Measurements from ENCODE around the gene TPST2.

The TPST2 gene

DNA sequence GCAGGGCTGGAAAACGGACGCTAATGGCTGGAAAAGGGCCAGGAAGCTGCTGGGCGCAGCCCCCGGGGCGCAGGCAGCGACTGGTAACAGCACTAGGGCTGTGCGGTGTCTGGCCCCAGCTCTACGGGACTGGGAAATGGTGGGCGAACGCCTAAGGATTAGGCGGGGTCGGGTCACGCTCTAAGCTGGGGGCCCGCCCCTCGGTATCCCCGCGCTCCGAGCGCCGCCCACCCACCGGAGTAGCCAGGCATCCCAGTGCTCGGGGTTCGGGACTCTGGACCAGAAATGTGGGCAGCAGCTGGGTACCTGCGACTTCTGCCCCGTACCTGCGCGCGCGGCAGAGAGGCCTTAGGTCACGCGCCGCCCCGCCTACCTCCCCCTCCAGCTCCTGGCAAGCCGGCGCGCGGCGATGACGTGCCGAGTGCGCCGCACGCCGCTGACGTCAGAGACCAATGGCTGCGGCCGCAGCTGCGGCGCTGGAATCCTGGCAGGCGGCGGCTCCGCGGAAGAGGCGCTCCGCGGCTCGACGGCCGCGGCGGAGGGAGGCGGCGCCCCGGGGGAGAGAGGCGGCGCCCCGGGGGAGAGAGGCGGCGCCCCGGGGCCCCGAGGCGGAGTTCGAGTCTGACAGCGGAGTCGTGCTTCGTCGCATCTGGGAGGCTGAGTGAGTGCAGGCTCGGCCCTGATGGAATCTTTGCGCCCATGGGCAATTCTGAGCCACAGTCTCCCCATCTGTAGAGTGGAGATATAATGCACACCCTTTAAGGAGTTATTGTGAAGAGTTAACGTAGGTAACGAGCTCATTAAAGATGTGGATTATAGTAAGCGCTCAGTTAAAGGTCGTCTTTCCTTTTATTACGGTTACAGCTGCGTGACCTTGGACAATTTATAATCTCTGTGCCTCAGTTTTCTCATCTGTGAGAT is 106.2 kb downstream of the TPST2 start, which contains the start of the genes HPS4 and SRRD:
TSS of gene HPS4 (minus strand) at position 345 of the 921 bp plus-strand sequence. CDS start 2,021 bp downstream, outside the sequence.
TSS of gene SRRD (plus strand) at position 439 of the 921 bp plus-strand sequence. CDS start at position 453, 14 bp downstream.
- H3K9me3 ChIP-seq (ENCODE audit: insufficient read depth, low read length) = no peaks in the 10 kb centered on the region
- H3K27ac ChIP-seq (ENCODE audit: low read length) = peak within 1 kb of the TSS; percentile 65
- H2AFZ ChIP-seq (ENCODE audit: low read depth, low read length) = peak within 1 kb of the TSS; percentile 68
- 0 out of 2 replicates have a peak, but pooled peaks cover 4% of the 10 kb centered on the region for H4K20me1 ChIP-seq (ENCODE audit: insufficient read depth, low read length)
- H3K79me2 ChIP-seq (ENCODE audit: low read length) = peaks cover 63% of the 10 kb centered on the region
- H3K4me2 ChIP-seq (ENCODE audit: low read length) = peak within 1 kb of the TSS; percentile 96
- H3K4me3 ChIP-seq (ENCODE audit: low read length) = peak within 1 kb of the TSS; percentile 87
- H3K36me3 ChIP-seq (replicated peaks; ENCODE audit: low read depth, low read length) = peaks cover 21% of the 10 kb centered on the region
- no peaks in the 10 kb centered on the region for H3K27me3 ChIP-seq (ENCODE audit: low read depth, low read length)
- TF ChIP-seq, protein P1, sequence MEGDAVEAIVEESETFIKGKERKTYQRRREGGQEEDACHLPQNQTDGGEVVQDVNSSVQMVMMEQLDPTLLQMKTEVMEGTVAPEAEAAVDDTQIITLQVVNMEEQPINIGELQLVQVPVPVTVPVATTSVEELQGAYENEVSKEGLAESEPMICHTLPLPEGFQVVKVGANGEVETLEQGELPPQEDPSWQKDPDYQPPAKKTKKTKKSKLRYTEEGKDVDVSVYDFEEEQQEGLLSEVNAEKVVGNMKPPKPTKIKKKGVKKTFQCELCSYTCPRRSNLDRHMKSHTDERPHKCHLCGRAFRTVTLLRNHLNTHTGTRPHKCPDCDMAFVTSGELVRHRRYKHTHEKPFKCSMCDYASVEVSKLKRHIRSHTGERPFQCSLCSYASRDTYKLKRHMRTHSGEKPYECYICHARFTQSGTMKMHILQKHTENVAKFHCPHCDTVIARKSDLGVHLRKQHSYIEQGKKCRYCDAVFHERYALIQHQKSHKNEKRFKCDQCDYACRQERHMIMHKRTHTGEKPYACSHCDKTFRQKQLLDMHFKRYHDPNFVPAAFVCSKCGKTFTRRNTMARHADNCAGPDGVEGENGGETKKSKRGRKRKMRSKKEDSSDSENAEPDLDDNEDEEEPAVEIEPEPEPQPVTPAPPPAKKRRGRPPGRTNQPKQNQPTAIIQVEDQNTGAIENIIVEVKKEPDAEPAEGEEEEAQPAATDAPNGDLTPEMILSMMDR (IDR thresholded peaks at IDR 0.05; ENCODE audit: low read depth, low read length) = no peak
- TF ChIP-seq EZH2phosphoT487 (IDR thresholded peaks at IDR 0.05; ENCODE audit: low read depth) = no peak
- H3K4me1 ChIP-seq (ENCODE audit: low read length) = peaks cover 53% of the 10 kb centered on the region
- peak within 1 kb of the TSS; percentile 87 for H3K9ac ChIP-seq (ENCODE audit: low read length)

DNA sequence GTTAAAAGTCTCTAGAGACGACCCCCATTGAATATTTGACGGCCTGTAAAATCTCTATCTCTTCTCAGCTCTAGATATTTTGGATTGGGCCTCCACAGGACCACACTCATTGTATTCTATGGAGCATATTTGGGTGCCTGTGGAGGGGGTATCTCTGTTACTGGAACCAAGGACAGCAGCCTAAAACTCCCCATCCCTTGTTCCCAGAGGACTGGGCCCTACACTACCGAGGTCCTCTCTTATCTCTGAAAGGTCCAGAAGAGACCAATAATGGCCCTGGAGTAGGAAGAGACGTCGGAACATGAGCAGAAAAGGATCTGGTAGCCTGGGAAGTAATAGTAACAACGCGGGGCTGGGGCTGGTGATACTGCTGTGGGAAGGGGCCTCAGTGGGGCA is 106.9 kb downstream of the TPST2 start:
- Histone ChIP-seq H3K79me2 (ENCODE audit: low read length) (peaks cover 64% of the 10 kb centered on the region), H3K9ac (ENCODE audit: low read length) (peak overlapping the region; percentile 87), H3K4me1 (ENCODE audit: low read length) (peaks cover 53% of the 10 kb centered on the region), H3K27ac (ENCODE audit: low read length) (peak overlapping the region; percentile 65), H3K4me3 (ENCODE audit: low read length) (peak overlapping the region; percentile 87), H4K20me1 (ENCODE audit: insufficient read depth, low read length) (0 out of 2 replicates have a peak, but pooled peaks cover 4% of the 10 kb centered on the region), H3K36me3 (replicated peaks; ENCODE audit: low read depth, low read length) (peaks cover 14% of the 10 kb centered on the region), H3K9me3 (ENCODE audit: insufficient read depth, low read length) (no peaks in the 10 kb centered on the region), H3K4me2 (ENCODE audit: low read length) (peak overlapping the region; percentile 92), H2AFZ (ENCODE audit: low read depth, low read length) (peak overlapping the region; percentile 68; the same call in 1 of the 2 replicates), H3K27me3 (ENCODE audit: low read depth, low read length) (no peaks in the 10 kb centered on the region)
- TF ChIP-seq, protein P1 (IDR thresholded peaks at IDR 0.05; ENCODE audit: low read depth, low read length) = no peak
- no peak for TF ChIP-seq EZH2phosphoT487 (IDR thresholded peaks at IDR 0.05; ENCODE audit: low read depth)

DNA sequence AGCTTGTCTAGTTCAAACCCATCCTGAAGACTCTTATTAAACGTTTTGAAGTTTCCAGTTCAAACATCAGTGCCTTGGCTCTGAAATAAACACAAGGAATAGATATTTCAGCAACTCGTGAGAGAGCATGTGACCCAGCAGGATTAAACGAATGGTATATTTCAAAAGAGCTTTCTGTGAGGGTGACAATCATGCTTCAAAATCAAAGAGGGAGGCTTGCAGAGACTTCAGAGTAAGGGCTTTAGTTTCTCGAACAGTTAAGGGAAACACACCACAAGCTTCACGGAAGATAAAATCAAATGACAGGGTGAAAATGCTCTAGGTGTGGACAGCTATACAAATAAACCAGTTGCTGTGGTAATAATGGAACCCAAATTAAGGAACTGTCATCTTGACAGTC is 107.8 kb downstream of the TPST2 start:
- Histone ChIP-seq H3K4me2 (ENCODE audit: low read length) (peak overlapping the region; percentile 92), H3K9ac (ENCODE audit: low read length) (0 out of 2 replicates have a peak overlapping the region, but pooled peaks have one; percentile 87), H3K4me3 (ENCODE audit: low read length) (peak overlapping the region; percentile 87), H3K79me2 (ENCODE audit: low read length) (peaks cover 69% of the 10 kb centered on the region), H4K20me1 (ENCODE audit: insufficient read depth, low read length) (0 out of 2 replicates have a peak, but pooled peaks cover 4% of the 10 kb centered on the region), H3K4me1 (ENCODE audit: low read length) (peaks cover 53% of the 10 kb centered on the region), H2AFZ (ENCODE audit: low read depth, low read length) (no peak overlapping the region), H3K27ac (ENCODE audit: low read length) (peak overlapping the region; percentile 65), H3K27me3 (ENCODE audit: low read depth, low read length) (no peaks in the 10 kb centered on the region), H3K9me3 (ENCODE audit: insufficient read depth, low read length) (no peaks in the 10 kb centered on the region), H3K36me3 (replicated peaks; ENCODE audit: low read depth, low read length) (peaks cover 18% of the 10 kb centered on the region)
- no peak for TF ChIP-seq EZH2phosphoT487 (IDR thresholded peaks at IDR 0.05; ENCODE audit: low read depth)
- TF ChIP-seq, protein P1 (IDR thresholded peaks at IDR 0.05; ENCODE audit: low read depth, low read length) = no peak

DNA sequence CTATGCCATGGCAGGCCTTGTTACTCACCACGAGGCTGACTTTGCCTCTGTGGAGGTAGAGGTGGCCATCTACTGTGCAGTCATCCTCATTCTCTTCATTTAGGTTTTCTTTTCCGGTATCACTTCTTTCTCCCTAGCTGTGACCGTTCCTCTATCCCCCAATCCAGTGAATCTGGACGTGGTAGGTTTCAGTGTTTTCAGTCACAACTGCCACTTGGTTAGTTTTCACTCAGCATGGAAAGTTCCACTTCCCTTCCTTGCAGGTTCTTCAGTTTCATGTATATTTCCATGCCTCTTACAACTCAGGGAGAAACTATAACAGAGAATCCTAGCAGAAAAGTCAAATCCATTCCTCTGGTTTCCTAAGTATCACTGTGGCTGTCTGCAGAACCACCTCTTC is 108.2 kb downstream of the TPST2 start:
- TF ChIP-seq, protein P1 (IDR thresholded peaks at IDR 0.05; ENCODE audit: low read depth, low read length) = no peak
- no peak for TF ChIP-seq EZH2phosphoT487 (IDR thresholded peaks at IDR 0.05; ENCODE audit: low read depth)
- Histone ChIP-seq H3K4me2 (ENCODE audit: low read length) (peak overlapping the region; percentile 92), H3K9ac (ENCODE audit: low read length) (peak overlapping the region; percentile 13; the same call in 1 of the 2 replicates), H3K4me1 (ENCODE audit: low read length) (peaks cover 53% of the 10 kb centered on the region), H3K79me2 (ENCODE audit: low read length) (peaks cover 69% of the 10 kb centered on the region), H3K27me3 (ENCODE audit: low read depth, low read length) (no peaks in the 10 kb centered on the region), H3K4me3 (ENCODE audit: low read length) (peak overlapping the region; percentile 87), H3K27ac (ENCODE audit: low read length) (peak overlapping the region; percentile 65), H4K20me1 (ENCODE audit: insufficient read depth, low read length) (0 out of 2 replicates have a peak, but pooled peaks cover 4% of the 10 kb centered on the region), H3K36me3 (replicated peaks; ENCODE audit: low read depth, low read length) (peaks cover 23% of the 10 kb centered on the region), H3K9me3 (ENCODE audit: insufficient read depth, low read length) (no peaks in the 10 kb centered on the region), H2AFZ (ENCODE audit: low read depth, low read length) (no peak overlapping the region)
